GM19452 (cell line): Measurements from ENCODE around the gene CDC34.

ENCODE experiments used
- ATAC-seq: cut with Tn5 transposase; IDR thresholded peaks from one replicate; pipeline ENCODE4 v1.9.1; 2021; ENCODE audit not compliant: unreplicated experiment

CDC34 gene

DNA sequence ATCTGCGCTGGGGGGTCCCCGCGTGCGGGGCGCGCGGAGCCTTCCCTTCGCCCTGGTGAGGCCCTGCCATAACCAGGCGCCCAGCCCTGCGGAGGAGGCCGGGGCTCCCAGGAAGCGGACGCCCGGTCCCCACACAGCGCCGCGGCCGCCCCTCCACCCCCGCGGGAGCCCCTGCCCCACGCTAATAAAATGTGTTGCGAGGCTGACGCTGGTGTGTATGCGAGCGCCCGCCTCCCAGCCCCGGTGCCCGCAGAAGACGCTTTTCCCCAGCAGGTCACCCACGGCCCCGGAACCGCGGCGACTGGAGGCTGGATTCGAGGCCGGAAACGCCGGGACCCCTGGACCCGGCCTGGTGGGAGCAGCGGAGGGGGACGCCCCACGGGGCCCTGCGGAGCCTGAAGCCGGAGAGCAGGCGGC is 12.1 kb upstream of the CDC34 start:
- no peak for ATAC-seq

DNA sequence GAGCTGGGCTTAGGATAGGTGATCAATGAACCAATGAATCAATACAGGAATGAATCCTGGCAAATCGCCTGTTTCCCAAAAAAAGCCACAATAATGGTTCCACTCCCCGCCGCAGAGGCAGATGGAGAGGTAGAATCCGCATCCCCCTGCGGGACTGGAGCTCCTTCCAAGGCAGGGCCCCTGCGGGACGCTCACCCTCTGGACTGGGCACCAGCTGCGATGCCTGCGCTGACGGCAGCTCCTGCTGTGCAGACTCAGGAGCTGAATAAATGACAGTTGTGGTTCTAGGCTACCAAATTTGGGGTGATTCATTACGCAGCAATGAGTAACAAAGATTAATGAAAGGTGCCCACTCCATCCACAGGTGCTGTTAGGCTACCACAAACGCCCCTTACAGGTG is 8.8 kb upstream of the CDC34 start:
- no peak for ATAC-seq

DNA sequence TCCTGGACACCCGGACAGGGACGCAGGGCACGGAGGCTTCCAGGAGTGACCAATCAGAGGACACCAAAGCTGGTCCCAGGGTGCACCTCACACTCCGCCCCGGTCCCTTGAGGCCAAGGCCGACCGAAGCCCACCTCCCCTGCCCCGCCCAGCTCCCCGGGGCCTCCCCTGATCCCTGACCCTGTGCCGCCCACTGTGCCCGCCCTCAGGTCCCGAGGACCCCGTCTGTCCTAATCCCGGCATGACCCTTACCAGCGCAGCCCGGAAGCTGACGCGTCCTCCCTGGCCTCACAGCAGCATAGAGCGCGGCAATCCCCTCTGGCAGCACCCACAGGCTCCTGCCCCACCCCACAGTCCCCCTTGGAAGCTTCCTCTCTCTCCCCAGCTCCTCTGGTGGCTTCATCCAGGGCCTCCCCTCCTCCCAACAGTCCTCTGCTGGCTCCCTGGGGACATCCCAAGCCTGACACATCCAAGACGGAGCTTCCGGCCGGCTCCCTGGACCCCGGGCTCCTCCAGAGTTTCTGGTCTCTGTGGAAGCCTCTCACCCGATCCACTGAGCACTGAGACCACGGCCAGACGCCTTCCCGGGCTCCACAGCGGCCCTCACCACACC is 7.4 kb upstream of the CDC34 start:
- ATAC-seq: no peak

- ATAC-seq: no peak
These were observed 6.5 kb upstream of the CDC34 start for GRCh38 chr19:525029-525428.

GRCh38 chr19:525857-526419 is 5.6 kb upstream of the CDC34 start:
- ATAC-seq: no peak

DNA sequence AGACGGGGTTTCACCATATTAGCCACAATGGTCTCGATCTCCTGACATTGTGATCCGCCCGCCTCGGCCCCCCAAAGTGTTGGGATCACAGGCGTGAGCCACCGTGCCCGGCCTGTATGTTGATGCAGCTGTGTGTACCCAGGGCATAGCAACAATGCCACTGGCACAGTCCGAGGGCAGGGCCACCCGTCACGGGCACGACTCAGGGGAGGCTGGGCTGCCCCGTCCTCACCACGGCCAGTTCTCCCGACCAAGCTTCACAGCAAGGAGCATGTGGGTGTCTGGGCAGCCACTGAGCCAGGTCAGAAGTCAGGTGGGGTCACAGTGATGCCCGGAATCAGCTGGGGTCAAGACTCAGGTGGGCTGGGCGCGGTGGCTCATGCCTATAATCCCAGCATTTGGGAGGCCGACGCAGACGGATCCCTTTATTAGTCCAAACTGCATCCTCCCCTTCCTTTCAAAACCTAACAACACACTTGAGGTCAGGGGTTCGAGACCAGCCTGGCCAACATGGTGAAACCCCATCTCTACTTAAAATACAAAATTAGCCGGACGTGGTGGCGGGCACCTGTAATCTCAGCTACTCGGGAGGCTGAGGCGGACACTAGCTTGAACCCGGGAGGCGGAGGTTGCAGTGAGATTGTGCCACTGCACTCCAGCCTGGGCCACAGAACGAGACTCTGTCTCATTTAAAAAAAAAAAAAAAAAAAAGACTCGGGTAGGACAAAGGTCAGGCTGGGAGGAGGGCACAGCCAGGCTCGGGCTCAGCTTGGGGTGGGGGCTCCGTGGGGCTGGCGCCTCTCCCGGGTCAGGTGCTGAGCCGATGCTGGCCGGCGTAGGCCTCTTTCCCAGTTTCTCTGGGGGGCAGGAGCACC is 1.2 kb upstream of the CDC34 start:
- no peak for ATAC-seq

DNA sequence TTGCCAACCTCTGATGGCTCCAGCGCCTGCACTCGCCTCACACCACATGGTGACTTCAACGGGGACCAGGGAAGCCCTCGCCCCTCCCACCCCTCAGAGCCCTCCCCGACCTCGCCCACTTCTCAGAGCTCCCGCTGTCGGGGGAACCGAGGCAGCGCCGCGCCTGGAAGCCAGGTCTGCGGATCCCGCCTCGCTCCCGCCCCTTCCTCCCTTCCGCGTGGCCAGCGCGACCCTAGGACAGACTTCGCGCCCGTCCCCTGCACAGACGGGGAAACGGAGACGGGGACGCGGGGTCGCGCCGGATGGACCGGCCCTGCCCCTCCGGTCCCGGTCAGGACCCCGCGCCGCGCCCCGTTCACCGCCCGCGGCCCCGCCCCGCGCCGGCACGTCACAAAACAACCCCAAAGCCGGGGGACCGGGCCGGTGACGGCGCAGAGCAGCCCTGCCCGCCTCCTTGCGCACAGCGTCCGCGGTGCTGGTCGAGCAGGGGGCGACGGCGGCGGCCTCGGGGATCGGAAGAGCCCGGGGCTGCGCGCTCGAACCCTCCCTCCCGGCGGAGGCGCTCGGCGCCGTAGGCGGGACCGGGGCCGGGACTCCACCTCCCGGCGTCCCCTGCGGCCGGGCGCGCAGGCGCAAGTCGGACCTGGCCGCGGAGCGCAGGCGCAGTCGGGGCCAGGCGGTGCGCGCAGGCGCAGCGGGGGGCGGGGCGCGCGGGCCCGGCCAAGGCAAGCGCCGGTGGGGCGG is 379 bp upstream of the CDC34 start:
- ATAC-seq: peak; percentile 72

DNA sequence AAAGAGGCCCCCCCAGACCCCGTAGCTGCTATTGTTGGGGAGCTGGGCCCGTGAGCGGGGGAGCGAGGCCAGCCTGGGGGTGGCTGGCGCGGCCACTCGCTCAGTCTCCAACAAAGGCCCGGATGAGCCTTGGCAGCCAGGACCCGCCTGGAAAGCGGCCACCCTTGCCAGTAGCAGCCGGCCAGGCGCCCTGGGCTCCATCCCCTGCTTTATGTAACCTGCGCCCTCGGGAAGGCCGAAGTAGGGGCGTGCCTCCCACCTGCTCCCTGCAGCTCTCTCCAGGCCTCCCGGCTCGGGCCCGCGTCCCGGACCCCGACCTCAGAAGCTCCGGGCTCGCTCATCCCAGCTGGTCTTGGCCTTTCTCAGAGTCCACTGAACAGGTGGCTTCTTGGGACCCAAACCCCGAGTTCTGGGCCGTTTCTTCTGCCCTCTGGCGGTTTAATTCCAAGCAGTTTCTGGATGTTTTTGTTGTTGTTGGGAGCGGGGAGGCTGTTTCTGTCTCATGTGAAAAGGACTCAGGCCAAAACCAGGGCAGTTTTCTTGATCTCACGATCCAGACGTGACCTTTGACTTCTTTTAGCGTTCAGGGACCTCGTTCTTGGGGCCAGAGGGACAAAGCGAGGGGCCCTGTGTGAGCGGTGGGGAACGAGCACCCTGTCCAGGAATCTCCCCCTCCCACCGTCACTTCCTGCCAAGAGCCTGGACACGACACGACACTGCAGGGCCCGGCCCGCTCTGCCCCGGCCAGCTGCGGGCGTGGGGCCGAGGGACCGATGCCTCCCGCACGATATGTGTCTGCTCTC is 1.2 kb downstream of the CDC34 start:
- ATAC-seq: no peak

DNA sequence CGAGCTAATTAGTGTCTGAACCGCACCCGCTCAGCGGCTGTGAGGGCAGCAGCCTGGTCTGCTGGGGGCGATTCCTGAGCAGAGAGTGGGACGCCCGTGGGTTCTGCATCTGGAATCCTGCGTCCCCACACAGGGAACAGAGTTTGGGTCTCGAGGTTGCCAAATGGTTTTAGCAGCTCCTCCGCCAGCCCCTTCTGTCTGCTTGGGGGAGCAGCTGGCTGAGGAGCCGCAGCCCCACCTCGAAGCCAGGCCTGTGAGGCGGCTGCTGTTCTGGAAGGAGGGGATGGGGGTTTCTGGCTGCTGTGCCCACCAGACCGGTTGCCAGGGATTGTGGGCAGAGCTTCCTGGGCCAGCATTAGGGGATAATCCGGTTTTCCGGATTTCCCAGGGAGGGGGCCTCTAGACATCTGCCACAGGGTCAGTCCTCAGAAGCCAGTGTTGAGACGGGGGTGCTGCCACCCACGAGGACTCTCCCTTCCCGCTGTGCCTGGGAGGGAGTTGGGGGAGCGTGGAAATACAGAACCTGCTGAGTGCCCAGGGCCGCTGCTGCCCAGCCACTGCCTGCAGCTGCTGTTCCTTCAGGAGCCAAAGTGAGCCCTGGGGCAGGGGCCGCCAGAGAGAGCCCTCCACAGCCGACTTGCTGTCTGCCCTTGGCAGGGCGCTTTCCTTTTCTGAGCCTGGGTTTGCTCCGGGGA is 2.0 kb downstream of the CDC34 start:
- ATAC-seq: no peak

GRCh38 chr19:534088-534487 is 2.5 kb downstream of the CDC34 start:
- no peak for ATAC-seq

DNA sequence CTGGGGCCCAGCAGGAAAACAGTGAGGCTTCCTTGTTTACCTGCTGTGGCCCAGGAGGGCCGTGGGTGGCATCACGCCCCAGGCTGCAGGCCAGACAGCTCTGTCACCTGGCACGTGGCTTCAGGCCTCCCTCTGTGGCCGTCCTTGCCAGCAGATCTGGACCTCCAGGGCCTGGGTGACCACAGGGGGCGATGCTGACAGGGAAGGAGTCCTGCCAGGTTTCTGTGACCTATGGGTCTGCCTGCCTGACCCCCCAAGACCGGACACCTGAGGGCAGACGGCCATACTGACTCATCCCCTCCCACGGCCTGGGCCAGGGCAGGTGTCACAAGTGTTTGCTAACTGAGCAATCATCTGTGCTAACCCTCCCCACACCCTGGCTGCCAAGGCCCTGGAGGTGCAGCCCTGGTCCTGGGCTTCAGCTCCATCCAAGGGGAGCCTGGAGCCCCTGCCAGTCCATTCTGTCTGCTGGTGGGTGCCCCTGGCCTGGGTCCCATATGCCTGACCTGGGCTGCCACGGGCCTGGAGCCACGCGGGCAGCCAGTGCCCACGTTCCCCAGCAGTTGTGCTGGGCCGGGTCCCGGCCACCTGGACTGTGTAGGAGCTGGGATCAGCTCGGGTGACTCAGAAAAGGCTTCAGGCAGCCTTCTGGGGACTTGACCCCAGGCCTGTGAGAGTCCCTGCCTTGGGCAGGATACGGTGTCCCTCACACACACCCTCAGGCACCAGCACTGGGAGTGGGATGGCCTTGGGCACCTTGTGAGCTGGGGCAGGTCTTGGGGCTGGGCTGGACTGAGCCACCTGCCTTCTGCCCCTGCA is 3.7 kb downstream of the CDC34 start:
- no peak for ATAC-seq

DNA sequence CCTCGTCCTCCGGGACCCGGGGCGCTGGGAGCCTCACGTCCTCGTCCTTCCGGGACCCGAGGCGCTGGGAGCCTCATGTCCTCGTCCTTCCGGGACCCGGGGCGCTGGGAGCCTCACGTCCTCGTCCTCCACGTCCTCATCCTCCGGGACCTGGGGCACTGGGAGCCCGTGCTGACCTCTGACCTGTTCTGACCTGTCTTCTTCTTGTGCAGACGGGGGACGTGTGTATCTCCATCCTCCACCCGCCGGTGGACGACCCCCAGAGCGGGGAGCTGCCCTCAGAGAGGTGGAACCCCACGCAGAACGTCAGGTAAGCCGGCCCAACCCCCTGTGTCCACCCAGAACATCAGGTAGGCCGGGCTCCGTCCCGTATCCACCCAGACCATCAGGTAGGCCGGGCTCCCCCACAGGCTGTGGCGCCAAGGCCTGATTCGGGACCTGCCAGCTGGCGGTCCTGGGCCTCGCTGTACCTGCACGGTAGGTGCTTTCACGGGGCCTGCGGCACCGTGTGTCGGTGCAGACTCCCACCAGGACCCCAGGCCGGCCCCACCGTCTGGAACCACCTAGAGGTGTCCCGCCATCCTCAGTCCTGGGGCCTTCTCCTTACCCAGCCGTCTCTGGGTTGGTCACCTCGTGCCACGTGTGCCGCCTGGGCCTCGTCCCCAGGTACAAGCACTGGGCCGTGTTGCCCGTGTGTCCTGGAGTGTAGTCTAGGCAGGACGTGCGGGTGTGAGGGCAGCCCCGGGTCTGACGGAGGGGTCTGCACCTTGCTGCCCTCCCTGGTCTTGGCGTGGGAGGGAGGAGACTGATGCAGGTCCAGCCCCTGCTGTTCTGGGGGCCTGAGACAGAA is 4.7 kb downstream of the CDC34 start:
- ATAC-seq: no peak

DNA sequence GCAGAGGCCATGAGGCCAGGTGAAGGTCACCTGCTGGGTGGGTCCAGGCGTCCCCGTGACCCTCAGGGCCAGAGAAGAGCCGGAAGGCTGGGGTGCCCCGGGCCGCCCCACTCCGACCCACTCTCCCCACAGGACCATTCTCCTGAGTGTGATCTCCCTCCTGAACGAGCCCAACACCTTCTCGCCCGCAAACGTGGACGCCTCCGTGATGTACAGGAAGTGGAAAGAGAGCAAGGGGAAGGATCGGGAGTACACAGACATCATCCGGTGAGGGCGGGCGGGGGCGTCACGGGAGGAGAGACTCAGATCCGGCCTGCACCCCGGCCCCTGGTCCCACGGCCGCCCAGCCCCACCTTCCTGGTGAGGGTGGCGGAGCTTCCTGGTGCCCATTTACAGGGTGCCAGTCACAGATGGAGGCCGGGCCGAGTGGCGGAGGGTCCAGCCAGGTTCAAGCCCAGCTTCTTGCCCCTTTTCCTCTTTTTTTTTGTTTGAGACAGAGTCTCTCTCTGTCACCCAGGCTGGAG is 5.4 kb downstream of the CDC34 start:
- no peak for ATAC-seq

GRCh38 chr19:538641-539428 is 7.3 kb downstream of the CDC34 start:
- ATAC-seq: no peak

DNA sequence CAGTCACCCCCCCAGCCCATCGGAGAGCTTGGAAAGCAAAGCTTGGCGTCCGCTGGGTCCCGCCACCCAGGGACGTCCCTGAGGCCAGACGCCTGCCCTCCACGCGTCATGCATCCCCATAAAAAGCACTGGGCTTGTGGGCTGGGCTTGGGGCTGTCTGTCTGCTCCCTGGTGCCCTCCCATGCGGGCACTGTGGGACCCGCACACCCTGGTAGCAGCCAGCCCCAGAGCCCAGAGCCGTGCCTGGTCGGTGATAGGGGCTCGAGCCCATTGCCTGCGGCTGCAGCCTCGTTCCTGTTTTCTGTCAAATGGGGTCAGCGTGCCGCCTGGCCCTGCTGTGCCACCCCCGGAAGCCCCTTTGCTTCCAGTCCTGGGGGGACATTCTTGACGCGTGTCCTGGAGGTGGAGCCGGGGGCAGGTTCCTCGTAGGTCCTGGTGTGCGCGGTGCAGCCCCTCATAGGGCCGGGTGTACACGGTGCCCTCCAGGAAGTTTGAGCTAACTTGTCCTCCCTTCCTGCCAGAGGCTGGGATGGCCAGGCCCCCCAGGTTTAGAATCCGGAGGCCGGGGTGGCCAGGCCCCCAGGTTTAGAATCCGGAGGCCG is 8.0 kb downstream of the CDC34 start:
- ATAC-seq: no peak

DNA sequence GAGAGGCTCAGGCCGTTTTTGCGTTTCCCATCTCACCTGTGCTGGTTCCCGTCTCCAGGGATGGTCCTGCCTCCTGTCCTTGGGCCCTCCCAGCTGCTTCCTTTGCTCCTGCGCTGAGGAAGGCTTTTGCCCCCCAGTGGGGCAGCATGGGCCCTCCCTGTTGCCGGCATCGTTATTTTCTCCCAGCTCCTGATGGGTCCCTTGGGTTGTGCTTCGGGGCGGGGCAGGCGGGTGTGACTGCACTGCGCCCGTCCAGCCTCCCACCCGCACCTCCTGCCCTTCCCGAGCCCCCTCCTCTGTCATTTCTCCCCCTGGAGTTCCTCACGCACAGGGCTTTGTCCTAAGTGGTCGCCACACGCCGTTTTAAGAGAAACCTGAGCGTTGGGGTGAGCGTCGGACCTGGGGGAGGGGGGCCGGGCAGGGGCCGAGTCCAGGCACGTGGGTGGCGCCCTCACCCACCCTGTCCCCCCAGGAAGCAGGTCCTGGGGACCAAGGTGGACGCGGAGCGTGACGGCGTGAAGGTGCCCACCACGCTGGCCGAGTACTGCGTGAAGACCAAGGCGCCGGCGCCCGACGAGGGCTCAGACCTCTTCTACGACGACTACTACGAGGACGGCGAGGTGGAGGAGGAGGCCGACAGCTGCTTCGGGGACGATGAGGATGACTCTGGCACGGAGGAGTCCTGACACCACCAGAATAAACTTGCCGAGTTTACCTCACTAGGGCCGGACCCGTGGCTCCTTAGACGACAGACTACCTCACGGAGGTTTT is 9.5 kb downstream of the CDC34 start:
- no peak for ATAC-seq
